Measurements from ENCODE around the gene AGBL4. TPM values are rescaled to one million over a fixed set of nuclear protein-coding genes. Genes with fewer than 3 reads are reported as not detected.
"Not testable (repeated sequence)": the region's sequence is repeated elsewhere in the genome, so short reads cannot be mapped to it uniquely, and the experiment has no call there.

AGBL4 gene
- total RNA-seq, 1 donor from 2014 or later: not detected

DNA sequence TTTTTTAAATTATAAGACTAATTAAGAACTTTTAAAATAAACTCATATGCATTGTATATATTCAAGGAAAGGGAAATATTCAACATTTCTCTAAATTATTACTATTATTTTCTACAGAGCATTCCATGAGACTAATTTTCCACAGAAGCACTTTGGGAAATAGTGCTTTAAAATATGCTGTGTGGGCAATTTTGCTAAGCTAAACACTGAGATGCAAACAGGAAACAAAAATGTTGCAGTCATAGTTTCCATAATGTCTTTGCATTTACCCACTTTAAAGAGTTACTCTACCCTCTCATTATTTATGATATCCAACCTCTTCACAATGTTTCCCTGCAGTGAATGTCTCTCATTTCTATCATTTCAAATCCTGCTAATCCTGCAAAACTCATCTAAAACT is 977.4 kb downstream of the AGBL4 start:
- DNase-seq (ENCODE audit: low read depth, low spot score): no peak

DNA sequence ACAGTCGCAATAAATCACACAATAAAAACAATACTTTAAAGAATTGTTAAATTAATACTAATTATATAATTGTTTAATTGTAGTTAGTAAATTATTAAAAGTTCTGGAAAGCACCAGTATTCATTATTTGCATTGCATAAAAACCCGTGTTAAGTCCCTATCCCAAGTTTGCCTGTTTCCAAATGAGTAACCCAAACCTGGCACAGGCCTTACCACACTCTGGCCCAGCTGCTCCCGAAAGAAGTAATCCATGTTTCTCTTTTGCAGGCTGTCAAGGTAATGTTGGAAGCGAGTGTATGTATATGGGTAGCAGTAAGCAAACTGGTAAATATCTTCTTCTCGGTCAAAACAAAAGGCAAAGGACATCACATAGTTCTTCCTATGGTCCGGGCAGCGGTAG is 978.4 kb downstream of the AGBL4 start:
- DNase-seq (ENCODE audit: low read depth, low spot score): no peak

GRCh38 chr1:49036700-49037099 is 987.1 kb downstream of the AGBL4 start:
- DNase-seq (ENCODE audit: low read depth, low spot score): no peak

DNA sequence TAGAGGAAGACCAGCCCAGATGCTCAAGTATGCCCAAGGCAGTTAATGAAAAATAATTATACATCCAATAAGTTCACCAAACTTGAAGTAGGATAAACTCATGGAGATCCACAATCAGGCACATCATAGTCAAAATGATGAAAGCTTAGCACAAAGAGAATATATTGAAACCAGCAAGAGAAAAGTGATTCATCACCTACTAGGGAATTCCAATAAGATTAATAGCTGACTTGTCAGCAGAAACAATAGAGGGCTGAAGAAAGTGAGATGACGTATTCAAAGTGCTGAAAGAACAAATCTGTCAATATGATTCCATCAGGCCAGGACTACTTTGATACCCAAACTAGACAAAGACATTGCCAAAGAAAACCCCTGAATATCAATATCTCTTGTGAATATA is 995.4 kb downstream of the AGBL4 start:
- no peak for DNase-seq (ENCODE audit: low read depth, low spot score)

GRCh38 chr1:49026230-49026811 is 997.4 kb downstream of the AGBL4 start:
- DNase-seq (ENCODE audit: low read depth, low spot score): no peak

DNA sequence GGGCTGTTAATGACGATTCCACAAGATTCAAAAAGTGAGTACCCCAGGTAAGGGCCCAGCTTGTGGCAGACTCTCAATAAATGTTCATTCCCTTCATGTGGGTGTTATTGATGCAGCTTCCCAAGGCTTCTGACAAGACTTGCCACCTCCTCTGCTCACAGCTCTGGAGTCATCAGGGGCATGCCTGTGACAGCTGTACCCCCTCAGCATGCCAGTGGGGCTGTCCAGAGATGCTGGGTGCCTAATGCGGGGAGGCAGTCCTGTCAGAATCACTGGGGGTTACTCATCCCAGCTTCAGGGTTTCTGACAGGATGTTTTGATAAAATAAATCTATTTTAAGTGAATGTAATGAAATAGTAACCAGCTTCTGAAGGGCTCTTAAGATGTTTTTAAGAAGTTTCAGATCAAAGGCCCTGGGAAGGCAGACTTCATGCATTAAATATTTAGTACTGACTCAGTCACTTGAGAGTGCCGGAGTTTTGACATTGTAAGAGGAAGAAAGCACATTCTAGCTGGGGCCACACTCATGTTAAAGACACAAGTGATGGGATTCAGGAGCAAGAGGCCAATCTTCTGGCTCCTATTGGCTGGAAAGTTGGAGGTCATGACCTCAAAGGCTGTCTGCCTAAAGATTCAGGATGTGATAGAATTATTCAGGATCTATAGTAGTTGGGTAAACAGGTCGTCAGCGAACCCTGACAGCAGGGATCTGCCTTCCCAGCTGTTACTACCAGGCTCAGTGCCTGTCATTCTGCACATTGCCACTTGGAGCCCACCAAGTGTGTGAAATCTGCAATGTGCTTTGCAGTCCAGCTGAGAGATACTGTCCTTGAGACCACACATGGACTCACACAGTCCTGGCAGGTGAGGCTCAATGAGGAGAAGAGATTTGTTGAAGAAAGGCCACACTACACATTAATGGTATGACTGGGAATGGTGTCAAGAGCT is 1007.5 kb downstream of the AGBL4 start:
- no peak for DNase-seq (ENCODE audit: low read depth, low spot score)

DNA sequence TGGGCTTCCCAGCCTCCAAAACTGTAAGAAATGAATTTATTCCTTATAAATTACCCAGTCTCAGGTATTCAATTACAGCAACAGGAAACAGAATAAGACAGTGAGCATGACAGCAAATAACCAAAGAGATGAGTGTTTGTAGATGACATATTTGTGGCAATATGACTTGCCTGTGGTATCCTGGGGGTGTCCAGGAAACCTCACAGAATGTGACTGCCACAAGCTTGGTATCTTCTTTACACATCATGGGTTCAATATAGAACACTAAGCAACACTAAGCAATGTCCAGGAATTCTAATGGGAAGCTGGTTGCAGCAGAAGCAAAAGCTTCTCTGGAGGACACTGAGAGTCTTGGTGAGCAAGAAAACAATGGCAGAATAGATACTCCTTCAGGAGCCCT is 1010.7 kb downstream of the AGBL4 start:
- no peak for DNase-seq (ENCODE audit: low read depth, low spot score)

DNA sequence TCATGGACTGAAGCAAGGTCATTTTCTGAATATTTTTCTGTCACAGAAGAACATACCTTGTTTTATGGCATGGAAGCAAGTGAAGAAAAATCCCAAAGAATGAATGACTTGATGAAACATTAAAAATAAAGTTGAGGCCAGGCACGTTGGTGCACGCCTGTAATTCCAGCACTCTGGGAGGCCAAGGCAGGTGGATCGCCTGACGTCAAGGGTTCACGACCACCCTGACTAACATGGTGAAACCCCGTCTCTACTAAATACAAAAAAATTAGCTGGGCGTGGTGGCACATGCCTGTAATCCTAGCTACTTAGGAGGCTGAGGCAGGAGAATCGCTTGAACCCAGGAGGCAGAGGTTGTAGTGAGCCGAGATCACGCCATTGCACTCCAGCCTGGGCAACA is 1020.8 kb downstream of the AGBL4 start:
- not testable (repeated sequence) for DNase-seq (ENCODE audit: low read depth, low spot score)

GRCh38 chr1:48999321-48999720 is 1024.4 kb downstream of the AGBL4 start:
- DNase-seq (ENCODE audit: low read depth, low spot score): no peak

DNA sequence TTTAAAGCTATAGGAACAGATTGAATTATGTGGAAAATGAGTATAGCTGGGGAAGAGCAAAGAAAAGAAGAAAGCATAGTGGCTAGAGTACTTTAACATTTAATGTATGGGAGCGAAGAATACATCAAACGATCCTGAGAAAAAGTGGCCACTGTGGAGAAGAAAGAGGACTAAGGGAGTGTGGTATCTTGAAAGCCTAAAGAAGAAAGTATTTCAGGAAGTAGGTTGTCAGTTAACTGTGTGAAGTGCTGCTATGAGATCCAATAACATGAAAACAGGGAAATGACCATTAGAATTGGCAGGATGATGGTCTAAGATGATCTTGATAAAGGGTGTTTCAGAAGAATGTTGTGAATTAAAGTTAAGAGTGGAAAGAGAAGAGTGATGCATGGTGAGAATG is 1027.4 kb downstream of the AGBL4 start:
- DNase-seq (ENCODE audit: low read depth, low spot score): no peak

DNA sequence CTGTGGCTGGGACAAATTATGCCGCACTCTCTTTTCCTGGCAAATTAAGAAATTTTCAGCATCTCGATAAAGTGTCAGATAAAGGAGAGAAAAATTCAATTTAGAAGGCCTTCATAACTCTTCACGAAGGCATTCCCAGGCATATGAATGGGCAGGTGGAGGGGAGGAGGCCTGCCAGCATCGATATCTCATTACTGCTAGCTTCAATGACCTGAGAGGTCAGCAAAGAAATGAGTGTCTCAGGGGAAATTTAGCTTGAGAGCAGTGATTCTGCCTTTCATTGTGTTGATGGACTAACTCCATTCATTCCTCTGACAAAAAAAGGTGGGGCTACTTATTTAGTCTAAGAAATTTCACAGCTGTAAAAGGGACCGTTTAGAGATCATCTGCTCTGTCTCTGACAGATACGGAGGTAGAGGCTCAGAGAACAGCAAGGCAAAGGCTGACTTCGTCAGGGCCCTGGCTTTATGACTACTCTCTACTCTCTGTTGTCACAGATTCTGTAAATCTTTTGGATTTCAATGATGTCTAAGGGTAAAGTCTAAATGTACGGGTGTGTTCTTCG is 1035.0 kb downstream of the AGBL4 start:
- DNase-seq (ENCODE audit: low read depth, low spot score): no peak

GRCh38 chr1:48979940-48980339 is 1043.8 kb downstream of the AGBL4 start:
- DNase-seq (ENCODE audit: low read depth, low spot score): no peak

DNA sequence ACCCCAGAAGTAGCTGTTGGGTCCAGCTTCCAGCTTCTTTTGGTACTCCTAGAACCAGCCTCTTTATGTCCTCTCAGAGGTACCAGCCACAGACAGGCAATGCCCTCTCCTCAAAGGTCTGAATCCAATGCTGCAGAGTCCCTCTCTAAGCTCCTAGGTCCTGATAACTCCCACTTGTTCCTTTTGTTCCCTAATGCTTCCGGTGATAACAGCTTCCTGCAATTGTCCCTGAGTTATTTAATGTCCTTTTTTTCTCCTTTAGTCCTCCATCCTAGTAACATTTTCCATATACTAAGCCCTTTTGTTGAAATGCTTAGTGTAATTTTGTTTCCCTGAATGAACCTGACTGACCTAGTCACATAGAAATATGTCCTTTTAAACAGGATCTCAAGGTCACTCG is 1045.3 kb downstream of the AGBL4 start:
- no peak for DNase-seq (ENCODE audit: low read depth, low spot score)

DNA sequence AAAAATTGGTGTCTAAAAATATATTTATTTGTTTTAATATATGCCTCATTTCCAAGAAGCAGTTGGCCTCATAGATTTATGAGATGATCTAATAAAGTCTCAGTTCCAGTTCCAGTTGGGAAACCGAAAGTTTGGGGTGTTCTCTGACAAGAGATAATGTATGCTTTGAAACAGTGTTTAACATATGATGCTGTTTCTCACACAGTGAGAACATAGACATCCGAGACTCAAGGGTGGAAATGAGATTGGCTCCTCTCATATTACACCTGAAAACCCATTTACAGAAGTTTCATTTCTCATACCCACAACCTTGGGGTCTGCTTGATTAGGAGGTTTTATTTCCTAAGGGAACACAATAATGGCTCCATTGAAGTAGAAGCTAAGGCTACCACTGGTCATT is 1046.5 kb downstream of the AGBL4 start:
- DNase-seq (ENCODE audit: low read depth, low spot score): no peak

GRCh38 chr1:48969971-48970370 is 1053.8 kb downstream of the AGBL4 start:
- no peak for DNase-seq (ENCODE audit: low read depth, low spot score)

GRCh38 chr1:48967318-48967717 is 1056.4 kb downstream of the AGBL4 start:
- DNase-seq (ENCODE audit: low read depth, low spot score): no peak

GRCh38 chr1:48966583-48966982 is 1057.2 kb downstream of the AGBL4 start:
- DNase-seq (ENCODE audit: low read depth, low spot score): no peak

DNA sequence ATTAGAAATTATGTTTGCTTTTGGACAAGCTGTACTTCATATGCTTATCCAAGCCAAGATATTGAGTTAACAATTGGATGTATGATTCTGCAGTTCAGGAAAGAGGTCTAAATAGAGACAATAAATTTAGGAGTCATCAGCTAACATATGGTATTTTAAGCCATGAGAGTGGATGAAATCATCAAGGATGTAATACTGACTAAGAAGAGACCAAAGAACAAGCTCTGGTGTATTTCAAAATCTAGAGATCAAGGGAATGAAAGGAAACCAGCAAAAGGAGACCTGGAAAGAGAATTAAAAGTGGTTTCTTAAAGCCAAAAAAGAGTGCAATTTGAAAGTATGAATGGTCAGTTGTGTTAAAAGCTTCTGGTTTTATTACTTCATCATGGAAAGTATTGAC is 1063.4 kb downstream of the AGBL4 start:
- DNase-seq (ENCODE audit: low read depth, low spot score): no peak

DNA sequence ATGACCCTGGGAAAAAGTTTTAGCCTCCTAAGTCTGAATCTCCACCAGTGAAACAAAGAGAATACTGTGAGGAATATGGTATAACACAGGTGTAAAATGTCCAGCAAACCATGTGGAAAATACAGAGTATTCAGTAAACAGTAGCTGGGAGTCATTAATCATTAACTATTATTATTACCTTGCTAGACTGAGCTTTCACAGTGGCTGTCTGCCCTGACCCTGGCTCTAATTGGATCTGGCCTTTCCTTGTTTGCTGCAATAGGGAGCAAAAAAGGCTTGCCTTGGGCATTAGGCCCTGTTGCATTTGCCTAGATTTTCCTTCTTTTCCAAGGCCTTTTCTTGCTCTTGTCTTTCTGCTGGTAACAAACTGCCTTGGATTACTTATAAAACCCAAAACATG is 1068.0 kb downstream of the AGBL4 start:
- no peak for DNase-seq (ENCODE audit: low read depth, low spot score)

GRCh38 chr1:48953617-48954016 is 1070.1 kb downstream of the AGBL4 start:
- DNase-seq (ENCODE audit: low read depth, low spot score): no peak

- DNase-seq (ENCODE audit: low read depth, low spot score): no peak
These were observed 1075.2 kb downstream of the AGBL4 start for GRCh38 chr1:48948562-48948961.

DNA sequence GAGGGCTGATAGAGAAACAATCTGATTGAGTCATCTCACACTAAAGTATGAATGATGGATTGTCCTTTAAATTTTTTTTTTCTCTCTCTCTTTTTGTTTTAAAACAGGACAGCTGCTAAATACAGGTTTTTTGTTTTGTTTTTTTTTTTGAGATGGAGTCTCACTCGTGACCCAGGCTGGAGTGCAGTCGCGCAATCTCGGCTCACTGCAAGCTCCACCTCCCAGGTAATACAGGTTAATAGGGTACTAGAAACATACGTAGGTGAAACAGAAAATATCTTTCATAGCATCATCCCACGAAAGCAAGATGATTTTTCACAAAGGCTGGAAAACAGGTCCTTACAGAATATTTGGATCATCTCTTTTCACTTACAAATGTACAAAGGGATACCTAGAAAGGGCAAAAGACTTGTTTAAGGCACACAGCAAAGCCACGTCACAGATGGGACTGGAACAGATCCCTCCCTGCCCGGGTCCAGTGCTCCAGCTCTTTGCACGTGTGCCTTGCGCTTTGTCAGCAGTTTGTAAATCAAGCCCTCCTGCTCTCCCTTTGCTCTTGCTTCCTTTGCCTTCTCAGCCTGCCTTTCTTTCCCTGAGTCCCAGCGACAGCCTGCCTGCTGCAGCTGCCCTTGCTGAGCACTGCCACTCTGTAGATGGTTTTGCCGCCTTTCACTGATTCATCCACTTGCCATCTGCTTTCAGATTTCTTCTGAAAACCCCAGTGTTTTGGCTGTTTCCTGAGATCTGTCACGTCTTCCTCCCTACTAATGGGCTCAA is 1075.8 kb downstream of the AGBL4 start:
- DNase-seq (ENCODE audit: low read depth, low spot score): no peak
